HepG2 (cell line): ENCODE measurements around the gene GPR152. TPM values are rescaled to one million over a fixed set of nuclear protein-coding genes. Genes with fewer than 3 reads are reported as not detected.

ENCODE experiments used
- ASH2L ChIP-seq: fragments of 300-600, 200-600 bp; sonication (generic); IDR thresholded peaks from 2 replicates; pipeline ENCODE4 v1.7.0; 2017; ENCODE audit warnings: low read depth, mild to moderate bottlenecking, moderate library complexity, mixed read lengths, low read length; ENCODE audit not compliant: insufficient read length
- DZIP1 ChIP-seq: sonication (generic); formaldehyde crosslinking; IDR thresholded peaks from 2 replicates; pipeline ENCODE4 v1.5.0; 2020; ENCODE audit warnings: mild to moderate bottlenecking, missing genetic modification reagents
- ETV6 ChIP-seq: sonication (generic); formaldehyde crosslinking; conservative IDR thresholded peaks from 2 replicates; pipeline ENCODE4 v1.4.0; 2020; ENCODE audit warnings: missing genetic modification reagents
- KAT2B ChIP-seq: fragments of 150-350 bp; IDR thresholded peaks from 2 replicates; pipeline ENCODE4 v1.6.1; 2014; ENCODE audit warnings: low read depth, low read length, borderline replicate concordance
- NFYB ChIP-seq: sonication (generic); formaldehyde crosslinking; IDR thresholded peaks from 2 replicates; pipeline ENCODE4 v1.4.0; 2020; ENCODE audit warnings: missing genetic modification reagents
- RAD51 ChIP-seq: fragments of 450-650 bp; IDR thresholded peaks from 2 replicates; pipeline ENCODE4 v1.6.1; 2016; ENCODE audit warnings: borderline replicate concordance
- RFX5 ChIP-seq: IDR thresholded peaks from 2 replicates; pipeline ENCODE4 v1.6.1; 2011; ENCODE audit warnings: low read depth, low read length, improper control_type of control experiment
- SMARCE1 ChIP-seq: fragments of 450-650 bp; IDR thresholded peaks from 2 replicates; pipeline ENCODE4 v1.6.1; 2017; ENCODE audit warnings: borderline replicate concordance
- TRIM24 ChIP-seq: sonication (generic); formaldehyde crosslinking; IDR thresholded peaks from 2 replicates; pipeline ENCODE4 v1.8.0; 2022; ENCODE audit warnings: mild to moderate bottlenecking, missing genetic modification reagents
- ZBTB20 ChIP-seq: sonication (generic); formaldehyde crosslinking; IDR thresholded peaks from 2 replicates; pipeline ENCODE4 v1.8.1; 2023; ENCODE audit warnings: missing genetic modification reagents, low read depth, mild to moderate bottlenecking, borderline replicate concordance
- ZNF468 ChIP-seq: sonication (generic); formaldehyde crosslinking; IDR thresholded peaks from 2 replicates; pipeline ENCODE4 v1.8.0; 2022; ENCODE audit warnings: mild to moderate bottlenecking, moderate library complexity, missing genetic modification reagents
- ZNF501 ChIP-seq: sonication (generic); formaldehyde crosslinking; IDR thresholded peaks from 2 replicates; pipeline ENCODE4 v1.5.1; 2020; ENCODE audit warnings: mild to moderate bottlenecking, moderate library complexity, missing genetic modification reagents
- ZNF782 ChIP-seq: sonication (generic); formaldehyde crosslinking; IDR thresholded peaks from 2 replicates; pipeline ENCODE4 v1.4.0; 2020; ENCODE audit warnings: missing genetic modification reagents, mild to moderate bottlenecking, borderline replicate concordance
- polyA plus RNA-seq, 8 experiments: library from polyadenylated mRNA; depleted of rRNA in 3 of 8; stranded (reverse) in 7 of 8; unstranded in 1 of 8; fragments of >200 nt; fragmentation: Illumina TruSeq in 4 of 8; extraction: Trizol in 4 of 8; gene quantifications; 2 replicates each; pipeline versions ENCODE4 v1.2.1 to v1.2.3, GENCODE V29; 2011 to 2016; ENCODE audit warnings: low read depth in 4 of 8, missing spikeins in 1 of 8, mixed read lengths in 1 of 8; ENCODE audit not compliant: insufficient read depth in 1 of 8
- total RNA-seq, 5 experiments: library from RNA; depleted of rRNA; stranded (reverse); fragments of >200 nt; fragmentation: Illumina TruSeq; extraction: Trizol; gene quantifications; 2 replicates each; pipeline ENCODE4 v1.2.3, GENCODE V29; 2016; ENCODE audit warnings: low read depth in 1 of 5
- TF ChIP-seq, protein P1 (sequence below): sonication (generic); formaldehyde crosslinking; IDR thresholded peaks from 2 replicates; pipeline ENCODE4 v1.5.1; 2020; ENCODE audit warnings: mild to moderate bottlenecking, missing genetic modification reagents, moderate library complexity
- TF ChIP-seq, protein P2 (sequence below): IDR thresholded peaks from 2 replicates; pipeline ENCODE4 v1.6.1; 2012; ENCODE audit warnings: low read depth, low read length, improper control_type of control experiment

GPR152 gene
- total and polyA plus RNA-seq, 2 of the 13 experiments (the other 11 are each of a cell fraction or from before 2014, with no cell fraction given): not detected

- TF ChIP-seq, protein P1, sequence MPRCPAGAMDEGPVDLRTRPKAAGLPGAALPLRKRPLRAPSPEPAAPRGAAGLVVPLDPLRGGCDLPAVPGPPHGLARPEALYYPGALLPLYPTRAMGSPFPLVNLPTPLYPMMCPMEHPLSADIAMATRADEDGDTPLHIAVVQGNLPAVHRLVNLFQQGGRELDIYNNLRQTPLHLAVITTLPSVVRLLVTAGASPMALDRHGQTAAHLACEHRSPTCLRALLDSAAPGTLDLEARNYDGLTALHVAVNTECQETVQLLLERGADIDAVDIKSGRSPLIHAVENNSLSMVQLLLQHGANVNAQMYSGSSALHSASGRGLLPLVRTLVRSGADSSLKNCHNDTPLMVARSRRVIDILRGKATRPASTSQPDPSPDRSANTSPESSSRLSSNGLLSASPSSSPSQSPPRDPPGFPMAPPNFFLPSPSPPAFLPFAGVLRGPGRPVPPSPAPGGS: no peak
- no peak for TF ChIP-seq ZNF782
- no peak for TF ChIP-seq DZIP1 (CRISPR knock-in tag)
- no peak for TF ChIP-seq KAT2B
- TF ChIP-seq RFX5: no peak
- TF ChIP-seq ASH2L: no peak
- no peak for TF ChIP-seq NFYB (CRISPR knock-in tag)
- no peak for TF ChIP-seq ZNF501
- TF ChIP-seq RAD51: no peak
- no peak for TF ChIP-seq TRIM24
- TF ChIP-seq SMARCE1: no peak
- no peak for TF ChIP-seq ZBTB20 (CRISPR knock-in tag)
- TF ChIP-seq, protein P2, sequence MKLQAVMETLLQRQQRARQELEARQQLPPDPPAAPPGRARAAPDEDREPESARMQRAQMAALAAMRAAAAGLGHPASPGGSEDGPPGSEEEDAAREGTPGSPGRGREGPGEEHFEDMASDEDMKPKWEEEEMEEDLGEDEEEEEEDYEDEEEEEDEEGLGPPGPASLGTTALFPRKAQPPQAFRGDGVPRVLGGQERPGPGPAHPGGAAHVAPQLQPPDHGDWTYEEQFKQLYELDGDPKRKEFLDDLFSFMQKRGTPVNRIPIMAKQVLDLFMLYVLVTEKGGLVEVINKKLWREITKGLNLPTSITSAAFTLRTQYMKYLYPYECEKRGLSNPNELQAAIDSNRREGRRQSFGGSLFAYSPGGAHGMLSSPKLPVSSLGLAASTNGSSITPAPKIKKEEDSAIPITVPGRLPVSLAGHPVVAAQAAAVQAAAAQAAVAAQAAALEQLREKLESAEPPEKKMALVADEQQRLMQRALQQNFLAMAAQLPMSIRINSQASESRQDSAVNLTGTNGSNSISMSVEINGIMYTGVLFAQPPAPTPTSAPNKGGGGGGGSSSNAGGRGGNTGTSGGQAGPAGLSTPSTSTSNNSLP: no peak
- no peak for TF ChIP-seq ETV6 (CRISPR knock-in tag)
- TF ChIP-seq ZNF468: no peak
These were observed 44.8 kb downstream of the GPR152 start (continued) for GRCh38 chr11:67407688-67408163.
